K562 (cell line): ENCODE data around the gene AGRP. TPM values are rescaled to one million over a fixed set of nuclear protein-coding genes. Genes with fewer than 3 reads are reported as not detected.

Source experiments
- CBX1 ChIP-seq: sonication (generic); IDR thresholded peaks from 2 replicates; pipeline ENCODE4 v1.6.1; 2016; ENCODE audit warnings: antibody characterized with exemption, low read depth, mild to moderate bottlenecking
- CBX8 ChIP-seq: fragments of 200-600 bp; sonication (generic); IDR thresholded peaks from 2 replicates; pipeline ENCODE4 v1.6.1; 2012; ENCODE audit warnings: borderline replicate concordance, mixed run types, low read depth, mild to moderate bottlenecking, moderate library complexity, mixed read lengths, low read length, control low read depth, inconsistent platforms; ENCODE audit not compliant: poor library complexity, severe bottlenecking; ENCODE audit errors: extremely low read depth
- CCNT2 ChIP-seq: IDR thresholded peaks from 2 replicates; pipeline ENCODE4 v1.6.1; 2011; ENCODE audit warnings: borderline replicate concordance, low read depth, mild to moderate bottlenecking, moderate library complexity, mixed read lengths, low read length; ENCODE audit not compliant: insufficient read length; ENCODE audit errors: extremely low read depth
- CHD2 ChIP-seq: IDR thresholded peaks from 2 replicates; pipeline ENCODE4 v1.6.1; 2011; ENCODE audit warnings: low read depth, low read length
- ELF4 ChIP-seq: fragments of 450-650 bp; formaldehyde crosslinking; IDR thresholded peaks from 2 replicates; pipeline ENCODE4 v1.4.0; 2022; ENCODE audit warnings: missing genetic modification characterization
- ETS2 ChIP-seq: IDR thresholded peaks from 2 replicates; pipeline ENCODE4 v1.6.1; 2016; ENCODE audit warnings: borderline replicate concordance, missing genetic modification characterization, mild to moderate bottlenecking, moderate library complexity, missing compliant biosample characterization; ENCODE audit not compliant: poor library complexity, severe bottlenecking
- HIVEP1 ChIP-seq: fragments of 250-450 bp; sonication (Bioruptor Pico); IDR thresholded peaks from 2 replicates; pipeline ENCODE4 v1.4.0; 2020; ENCODE audit warnings: mild to moderate bottlenecking
- HMBOX1 ChIP-seq: sonication (generic); IDR thresholded peaks from 2 replicates; pipeline ENCODE4 v1.6.1; 2016
- KDM5B ChIP-seq: fragments of 200-600 bp; sonication (generic); IDR thresholded peaks from 2 replicates; pipeline ENCODE4 v1.6.1; 2012; ENCODE audit warnings: low read depth, mild to moderate bottlenecking, moderate library complexity, low read length, control low read depth, inconsistent platforms; ENCODE audit not compliant: insufficient replicate concordance
- MEIS2 ChIP-seq: fragments of 450-650 bp; IDR thresholded peaks from 2 replicates; pipeline ENCODE4 v1.6.1; 2014; ENCODE audit warnings: mild to moderate bottlenecking; ENCODE audit not compliant: partially characterized antibody
- PHTF2 ChIP-seq: fragments of 250-450 bp; sonication (Bioruptor Pico); IDR thresholded peaks from 2 replicates; pipeline ENCODE4 v1.5.0; 2021; ENCODE audit warnings: mild to moderate bottlenecking
- PTBP1 ChIP-seq: fragments of 200-400 bp; formaldehyde crosslinking; IDR thresholded peaks from 2 replicates; pipeline ENCODE4 v1.6.1; 2017; ENCODE audit warnings: low read depth, low read length
- SMAD4 ChIP-seq: fragments of 250-450 bp; sonication (Bioruptor Pico); conservative IDR thresholded peaks from 2 replicates; pipeline ENCODE4 v1.8.0; 2021; ENCODE audit warnings: inconsistent platforms, mild to moderate bottlenecking, moderate library complexity
- TARDBP ChIP-seq: fragments of 450-650 bp; IDR thresholded peaks from 2 replicates; pipeline ENCODE4 v1.6.1; 2016
- VEZF1 ChIP-seq: fragments of 200-800 bp; sonication (Bioruptor generic); IDR thresholded peaks from 2 replicates; pipeline ENCODE4 v1.6.1; 2017; ENCODE audit warnings: missing genetic modification characterization, missing compliant biosample characterization
- ZNF121 ChIP-seq: sonication (generic); formaldehyde crosslinking; conservative IDR thresholded peaks from 2 replicates; pipeline ENCODE4 v1.8.0; 2022; ENCODE audit warnings: missing genetic modification reagents
- ZNF143 ChIP-seq: sonication (generic); formaldehyde crosslinking; IDR thresholded peaks from 2 replicates; pipeline ENCODE4 v1.9.0; 2022; ENCODE audit warnings: mild to moderate bottlenecking, missing genetic modification reagents
- ZNF324 ChIP-seq: fragments of 250-450 bp; sonication (Bioruptor Pico); IDR thresholded peaks from 2 replicates; pipeline ENCODE4 v1.4.0; 2020; ENCODE audit warnings: mild to moderate bottlenecking
- ZNF695 ChIP-seq: fragments of 450-650 bp; formaldehyde crosslinking; IDR thresholded peaks from 2 replicates; pipeline ENCODE4 v1.4.0; 2020; ENCODE audit warnings: mild to moderate bottlenecking, moderate library complexity
- ZNF717 ChIP-seq: fragments of 250-450 bp; sonication (Bioruptor Pico); IDR thresholded peaks from 2 replicates; pipeline ENCODE4 v1.5.0; 2021
- polyA plus RNA-seq, 8 experiments: library from polyadenylated mRNA; depleted of rRNA in 4 of 8; stranded (reverse) in 5 of 8; unstranded in 3 of 8; fragments of >200 nt; fragmentation: Nextera tagmentation in 2 of 8; fragmentation: Illumina TruSeq in 1 of 8; extraction: Ambion mirVana in 2 of 8; extraction: Trizol in 1 of 8; gene quantifications; 2 replicates each; pipeline versions ENCODE4 v1.2.1 to v1.2.3, GENCODE V29; 2011 to 2014; ENCODE audit warnings: inconsistent platforms in 1 of 8, missing spikeins in 1 of 8
- total RNA-seq, 7 experiments: library from RNA; depleted of rRNA in 6 of 7; stranded (reverse); fragments of >200 nt in 6 of 7; fragmentation: Illumina TruSeq in 2 of 7; extraction: Trizol in 2 of 7; gene quantifications; 2 replicates each; pipeline versions ENCODE4 v1.2.1 to v1.2.3, GENCODE V29; 2011 to 2021; ENCODE audit warnings: low replicate concordance in 1 of 7
- TF ChIP-seq, protein P1 (sequence below): fragments of 250-450 bp; sonication (Bioruptor Pico); IDR thresholded peaks from 2 replicates; pipeline ENCODE4 v1.5.0; 2021; ENCODE audit warnings: mild to moderate bottlenecking, moderate library complexity
- TF ChIP-seq, protein P2 (sequence below): fragments of 250-450 bp; sonication (Bioruptor Pico); IDR thresholded peaks from 2 replicates; pipeline ENCODE4 v1.8.0; 2021; ENCODE audit warnings: mild to moderate bottlenecking, moderate library complexity

AGRP gene
- total and polyA plus RNA-seq, 9 of the 15 experiments (the other 6 are each of a cell fraction or from before 2014, with no cell fraction given), result not detected

GRCh38 chr16:67528870-67529581 is 45.7 kb upstream of the AGRP start (continued):
- no peak for TF ChIP-seq TARDBP
- TF ChIP-seq, protein P1, sequence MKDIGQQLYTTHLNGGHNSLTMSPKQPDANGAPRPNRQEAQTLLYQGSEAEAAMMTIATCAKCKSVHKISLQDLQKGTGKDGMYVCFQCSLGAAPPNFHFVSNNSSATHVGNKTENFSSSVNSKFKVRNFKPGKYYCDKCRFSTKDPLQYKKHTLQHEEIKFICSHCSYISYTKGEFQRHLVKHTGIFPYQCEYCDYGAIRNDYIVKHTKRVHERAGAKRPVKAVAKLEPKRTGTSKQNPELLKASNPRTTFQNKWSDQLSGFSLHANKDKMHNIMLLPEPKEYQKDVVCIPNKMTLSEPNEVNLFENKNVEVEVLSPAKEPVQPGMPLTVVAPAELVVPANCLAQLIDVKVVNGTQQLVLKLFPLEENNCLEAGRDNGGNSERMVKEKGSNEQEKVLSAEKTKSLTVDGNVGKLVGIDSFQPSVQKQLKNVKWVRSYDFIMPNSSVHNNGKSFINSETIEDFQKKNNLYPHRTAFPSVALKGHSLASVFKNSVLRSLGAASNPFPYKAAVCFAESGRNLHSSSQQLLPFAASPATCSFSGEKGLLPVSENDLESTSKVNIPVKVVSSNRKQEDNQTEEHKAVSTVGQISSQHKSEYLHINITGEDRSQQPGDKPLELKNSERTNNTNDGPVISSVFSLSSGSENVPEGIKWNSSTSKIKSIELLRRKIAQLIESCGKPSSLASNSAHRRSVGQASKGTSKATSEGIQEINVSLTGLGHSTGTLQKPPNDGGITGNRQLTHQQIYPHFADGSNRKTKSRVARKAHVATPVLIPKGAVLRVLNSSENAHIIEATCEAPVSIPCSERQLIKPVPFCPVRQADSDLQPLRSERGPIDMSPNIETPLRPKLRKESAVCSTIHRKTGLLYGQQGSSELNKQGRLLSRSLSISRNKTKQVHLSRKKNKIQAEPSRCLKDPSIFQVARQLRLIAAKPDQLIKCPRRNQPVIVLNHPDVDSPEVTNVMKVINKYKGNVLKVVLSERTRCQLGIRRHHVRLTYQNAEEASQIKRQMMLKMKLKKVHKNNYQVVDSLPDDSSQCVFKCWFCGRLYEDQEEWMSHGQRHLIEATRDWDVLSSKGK (CRISPR knock-in tag), result no peak
- TF ChIP-seq ZNF717 (CRISPR knock-in tag), result no peak
- TF ChIP-seq ETS2 (tag), result no peak
- no peak for TF ChIP-seq MEIS2
- TF ChIP-seq CBX8, result no peak
- TF ChIP-seq ZNF324, result no peak
- TF ChIP-seq CHD2, result no peak
- peak; percentile 70 for TF ChIP-seq VEZF1
- peak; percentile 32 for TF ChIP-seq KDM5B
- no peak for TF ChIP-seq ELF4
- no peak for TF ChIP-seq ZNF695 (CRISPR knock-in tag)
- peak; percentile 27; the same call in 1 of the 2 replicates for TF ChIP-seq ZNF121 (CRISPR knock-in tag)
- 0 out of 2 replicates have a peak, but pooled peaks have one; percentile 1 for TF ChIP-seq CBX1
- TF ChIP-seq PTBP1, result no peak
- peak; percentile 11 for TF ChIP-seq CCNT2
- no peak for TF ChIP-seq HMBOX1
- no peak for TF ChIP-seq HIVEP1 (CRISPR knock-in tag)
- no peak for TF ChIP-seq PHTF2 (CRISPR knock-in tag)
- TF ChIP-seq, protein P2, sequence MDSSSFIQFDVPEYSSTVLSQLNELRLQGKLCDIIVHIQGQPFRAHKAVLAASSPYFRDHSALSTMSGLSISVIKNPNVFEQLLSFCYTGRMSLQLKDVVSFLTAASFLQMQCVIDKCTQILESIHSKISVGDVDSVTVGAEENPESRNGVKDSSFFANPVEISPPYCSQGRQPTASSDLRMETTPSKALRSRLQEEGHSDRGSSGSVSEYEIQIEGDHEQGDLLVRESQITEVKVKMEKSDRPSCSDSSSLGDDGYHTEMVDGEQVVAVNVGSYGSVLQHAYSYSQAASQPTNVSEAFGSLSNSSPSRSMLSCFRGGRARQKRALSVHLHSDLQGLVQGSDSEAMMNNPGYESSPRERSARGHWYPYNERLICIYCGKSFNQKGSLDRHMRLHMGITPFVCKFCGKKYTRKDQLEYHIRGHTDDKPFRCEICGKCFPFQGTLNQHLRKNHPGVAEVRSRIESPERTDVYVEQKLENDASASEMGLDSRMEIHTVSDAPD, result no peak
- TF ChIP-seq SMAD4, result peak; percentile 67
- no peak for TF ChIP-seq ZNF143 (CRISPR knock-in tag)
